ENCODE results near the gene SMYD3. TPM values are rescaled to one million over a fixed set of nuclear protein-coding genes. Genes with fewer than 3 reads are reported as not detected.

Gene SMYD3
- total and polyA plus RNA-seq, 8 donors: 20.4 to 35.1 (median 24.3) TPM

DNA sequence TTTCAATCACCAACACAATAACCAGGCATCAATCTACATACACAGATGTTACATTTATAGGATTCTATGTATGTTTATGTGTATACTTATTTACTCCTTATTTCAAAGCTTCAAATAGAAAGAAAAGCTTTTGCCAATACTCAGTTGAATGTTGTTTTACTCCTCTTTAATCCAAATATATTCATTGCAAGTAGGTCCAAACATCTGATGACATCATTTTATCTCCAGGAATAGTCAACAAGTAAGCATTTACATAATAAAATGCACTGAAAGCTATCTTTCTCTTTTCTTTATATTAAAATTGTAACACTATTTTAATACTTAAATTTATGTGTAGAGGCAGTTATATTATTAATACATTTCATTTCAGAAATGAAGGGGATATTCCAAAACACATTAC is 380.5 kb downstream of the SMYD3 start:
- intact Hi-C loops (cut with DNase I): no loop called here
- H3K27me3 ChIP-seq: no peaks in the 10 kb centered on the region
- H3K4me3 ChIP-seq: no peak overlapping the region
- TF ChIP-seq, protein P1, sequence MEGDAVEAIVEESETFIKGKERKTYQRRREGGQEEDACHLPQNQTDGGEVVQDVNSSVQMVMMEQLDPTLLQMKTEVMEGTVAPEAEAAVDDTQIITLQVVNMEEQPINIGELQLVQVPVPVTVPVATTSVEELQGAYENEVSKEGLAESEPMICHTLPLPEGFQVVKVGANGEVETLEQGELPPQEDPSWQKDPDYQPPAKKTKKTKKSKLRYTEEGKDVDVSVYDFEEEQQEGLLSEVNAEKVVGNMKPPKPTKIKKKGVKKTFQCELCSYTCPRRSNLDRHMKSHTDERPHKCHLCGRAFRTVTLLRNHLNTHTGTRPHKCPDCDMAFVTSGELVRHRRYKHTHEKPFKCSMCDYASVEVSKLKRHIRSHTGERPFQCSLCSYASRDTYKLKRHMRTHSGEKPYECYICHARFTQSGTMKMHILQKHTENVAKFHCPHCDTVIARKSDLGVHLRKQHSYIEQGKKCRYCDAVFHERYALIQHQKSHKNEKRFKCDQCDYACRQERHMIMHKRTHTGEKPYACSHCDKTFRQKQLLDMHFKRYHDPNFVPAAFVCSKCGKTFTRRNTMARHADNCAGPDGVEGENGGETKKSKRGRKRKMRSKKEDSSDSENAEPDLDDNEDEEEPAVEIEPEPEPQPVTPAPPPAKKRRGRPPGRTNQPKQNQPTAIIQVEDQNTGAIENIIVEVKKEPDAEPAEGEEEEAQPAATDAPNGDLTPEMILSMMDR (IDR thresholded peaks at IDR 0.05): no peak
- no peaks in the 10 kb centered on the region for H3K9me3 ChIP-seq
- DNase-seq (no peak), ATAC-seq (no peak)
- H3K27ac ChIP-seq: no peak overlapping the region
- H3K36me3 ChIP-seq: no peaks in the 10 kb centered on the region
- no peaks in the 10 kb centered on the region for H3K4me1 ChIP-seq

DNA sequence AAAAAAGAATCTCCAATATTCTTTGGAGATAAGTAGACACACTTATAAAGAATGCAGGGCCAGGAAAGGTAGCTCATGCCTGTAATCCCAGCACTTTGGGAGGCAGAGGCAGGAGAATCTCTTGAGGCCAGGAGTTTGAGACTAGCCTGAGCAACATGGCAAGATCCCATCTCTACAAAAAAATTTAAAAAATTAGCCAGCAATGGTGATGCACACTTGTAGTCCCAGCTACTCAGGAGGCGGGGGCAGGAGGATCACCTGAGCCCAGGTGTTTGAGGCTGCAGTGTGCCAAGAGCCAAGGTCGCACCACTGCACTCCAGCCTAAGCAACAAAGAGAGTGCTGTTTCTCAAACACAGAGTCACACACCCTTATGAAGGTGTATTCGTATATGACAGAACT is 385.0 kb downstream of the SMYD3 start:
- Histone ChIP-seq H3K27ac (no peak overlapping the region), H3K4me3 (no peak overlapping the region), H3K36me3 (no peaks in the 10 kb centered on the region), H3K4me1 (no peaks in the 10 kb centered on the region), H3K27me3 (no peaks in the 10 kb centered on the region), H3K9me3 (no peaks in the 10 kb centered on the region)
- DNase-seq: peak in 1 of 4 donors; percentile 36
- intact Hi-C loops (cut with DNase I): no loop called here
- TF ChIP-seq, protein P1 (IDR thresholded peaks at IDR 0.05): no peak
- ATAC-seq: no peak

DNA sequence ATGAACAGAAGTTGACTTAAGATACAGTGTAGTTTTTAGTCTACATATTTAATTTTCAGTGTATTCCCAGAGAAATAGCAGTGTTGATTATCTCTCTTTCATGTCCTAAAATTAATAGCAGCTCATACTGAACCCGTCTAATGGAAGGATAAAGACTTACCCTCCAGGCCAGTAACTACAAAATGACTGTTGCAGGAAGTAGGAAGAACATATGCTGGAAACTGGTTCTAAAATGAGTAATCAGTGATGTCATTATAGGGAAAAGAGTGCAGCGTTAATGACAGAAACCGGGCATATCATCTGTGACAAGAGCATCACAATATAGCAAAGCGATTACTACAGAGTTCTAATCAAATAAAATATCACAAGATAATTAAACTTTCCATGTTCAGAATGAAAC is 385.5 kb downstream of the SMYD3 start:
- intact Hi-C loops (cut with DNase I): no loop called here
- H3K27me3 ChIP-seq: no peaks in the 10 kb centered on the region
- peaks cover 0 to 3% of the 10 kb centered on the region in 2 donors for H3K4me1 ChIP-seq
- H3K27ac ChIP-seq: no peak overlapping the region
- TF ChIP-seq, protein P1 (IDR thresholded peaks at IDR 0.05): no peak
- no peaks in the 10 kb centered on the region for H3K9me3 ChIP-seq
- DNase-seq: no peak
- ATAC-seq: no peak
- no peaks in the 10 kb centered on the region for H3K36me3 ChIP-seq
- H3K4me3 ChIP-seq: no peak overlapping the region

DNA sequence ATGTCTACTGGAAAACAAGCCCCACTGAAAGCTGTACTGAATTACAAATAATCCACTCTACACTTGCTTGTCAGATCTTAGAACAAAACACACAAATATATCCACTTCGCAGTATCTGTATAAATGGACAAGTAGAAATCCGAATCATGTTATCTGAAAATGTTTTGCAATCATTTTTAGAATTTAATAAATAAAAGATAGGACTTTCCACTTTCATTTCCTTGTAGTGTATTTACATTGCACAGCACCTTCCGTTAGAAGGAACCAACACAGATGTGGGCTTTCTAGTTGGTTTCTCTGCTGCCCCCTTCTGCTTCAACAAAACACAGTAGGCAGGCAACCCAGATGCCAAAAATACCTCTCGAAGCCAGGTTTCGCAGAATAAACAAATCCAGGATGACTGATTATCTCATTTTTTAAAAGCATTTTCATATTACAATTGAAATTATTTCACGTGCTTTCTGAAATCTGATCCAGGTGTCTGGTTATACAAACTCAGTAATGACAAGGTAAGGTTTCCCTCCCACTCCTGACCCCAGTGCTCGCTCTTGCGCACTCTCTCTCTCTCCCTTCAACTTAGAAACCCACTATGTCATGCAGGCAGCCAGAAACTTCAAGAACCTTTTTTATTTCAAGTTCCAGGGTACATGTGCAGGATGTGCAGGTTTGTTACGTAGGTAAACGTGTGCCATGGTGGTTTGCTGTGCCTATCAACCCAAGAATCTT is 389.9 kb downstream of the SMYD3 start:
- peak in 2 of 4 donors; percentile 34 to 74 for DNase-seq
- Histone ChIP-seq H3K9me3 (no peaks in the 10 kb centered on the region), H3K27me3 (no peaks in the 10 kb centered on the region), H3K36me3 (no peaks in the 10 kb centered on the region), H3K4me3 (no peak overlapping the region), H3K27ac (no peak overlapping the region), H3K4me1 (peaks cover 0 to 8% of the 10 kb centered on the region in 2 donors)
- intact Hi-C loops (cut with DNase I): loop anchor here in 1 of 2 donors (5.0 kb wide), 1 partner anchor 960 kb away; no protein-coding TSS in a partner anchor
- ATAC-seq: peak; percentile 96
- TF ChIP-seq, protein P1 (IDR thresholded peaks at IDR 0.05): peak; percentile 34 to 37

DNA sequence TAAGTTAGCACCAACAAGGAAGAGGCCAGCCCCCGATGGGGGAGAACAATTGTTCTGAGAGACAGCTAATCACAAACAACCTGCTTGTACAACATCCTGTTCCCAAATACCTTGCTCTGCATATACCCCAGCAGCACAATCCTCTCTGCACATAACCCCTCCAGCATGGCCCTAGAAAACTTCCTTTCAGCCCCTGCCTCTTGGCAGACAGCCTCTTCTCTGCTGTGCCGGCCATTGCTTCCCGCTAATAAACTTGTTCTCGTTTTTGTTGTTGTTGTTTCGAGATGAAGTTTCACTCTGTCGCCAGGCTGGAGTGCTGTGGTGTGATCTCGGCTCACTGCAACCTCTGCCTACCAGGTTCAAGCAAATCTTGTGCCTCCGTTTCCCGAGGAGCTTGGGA is 392.7 kb downstream of the SMYD3 start:
- DNase-seq (no peak), ATAC-seq (no peak)
- TF ChIP-seq, protein P1 (IDR thresholded peaks at IDR 0.05): no peak
- Histone ChIP-seq H3K9me3 (no peaks in the 10 kb centered on the region), H3K27ac (peak overlapping the region; percentile 23 to 64), H3K4me1 (peaks cover 0 to 11% of the 10 kb centered on the region in 2 donors), H3K4me3 (no peak overlapping the region), H3K36me3 (no peaks in the 10 kb centered on the region), H3K27me3 (no peaks in the 10 kb centered on the region)
- intact Hi-C loops (cut with DNase I): no loop called here
